ENCODE results near the gene NPSR1.
"Not testable (repeated sequence)": the region's sequence is repeated elsewhere in the genome, so short reads cannot be mapped to it uniquely, and the experiment has no call there.

NPSR1 gene

GRCh38 chr7:34657632-34658268 lies at the start of gene NPSR1:
Gene NPSR1 (plus strand): TSS chr7:34658218. CDS start chr7:34658413, 195 bp downstream.
- no peak for DNase-seq (ENCODE audit: low read depth)

GRCh38 chr7:34612661-34613060 lies 45.4 kb upstream of the NPSR1 start:
- DNase-seq (ENCODE audit: low read depth): peak; percentile 7

- DNase-seq (ENCODE audit: low read depth): no peak
Observed at GRCh38 chr7:34620425-34620824, 37.6 kb upstream of the NPSR1 start.

GRCh38 chr7:34622182-34622581 lies 35.8 kb upstream of the NPSR1 start:
- DNase-seq (ENCODE audit: low read depth): no peak

- DNase-seq (ENCODE audit: low read depth): no peak
Observed at GRCh38 chr7:34622771-34623250, 35.2 kb upstream of the NPSR1 start.

- not testable (repeated sequence) for DNase-seq (ENCODE audit: low read depth)
Observed at GRCh38 chr7:34628618-34629017, 29.4 kb upstream of the NPSR1 start.

GRCh38 chr7:34652809-34653208 lies 5.2 kb upstream of the NPSR1 start:
- no peak for DNase-seq (ENCODE audit: low read depth)

- DNase-seq (ENCODE audit: low read depth): no peak
Observed at GRCh38 chr7:34653787-34654186, 4.2 kb upstream of the NPSR1 start.

GRCh38 chr7:34655384-34655783 lies 2.6 kb upstream of the NPSR1 start:
- DNase-seq (ENCODE audit: low read depth): no peak

GRCh38 chr7:34656041-34656440 lies 2.0 kb upstream of the NPSR1 start:
- no peak for DNase-seq (ENCODE audit: low read depth)

GRCh38 chr7:34659472-34660075 lies 1.6 kb downstream of the NPSR1 start:
- DNase-seq (ENCODE audit: low read depth): no peak

- DNase-seq (ENCODE audit: low read depth): no peak
Observed at GRCh38 chr7:34662058-34662708, 4.2 kb downstream of the NPSR1 start.

GRCh38 chr7:34664755-34665154 lies 6.7 kb downstream of the NPSR1 start:
- DNase-seq (ENCODE audit: low read depth): no peak

- DNase-seq (ENCODE audit: low read depth): peak; percentile 7
Observed at GRCh38 chr7:34672430-34672829, 14.4 kb downstream of the NPSR1 start.

- DNase-seq (ENCODE audit: low read depth): no peak
Observed at GRCh38 chr7:34673066-34673465, 15.0 kb downstream of the NPSR1 start.

GRCh38 chr7:34675749-34676374 lies 17.8 kb downstream of the NPSR1 start:
- DNase-seq (ENCODE audit: low read depth): peak; percentile 30

- no peak for DNase-seq (ENCODE audit: low read depth)
Observed at GRCh38 chr7:34677491-34677890, 19.5 kb downstream of the NPSR1 start.

GRCh38 chr7:34687529-34687928 lies 29.5 kb downstream of the NPSR1 start:
- no peak for DNase-seq (ENCODE audit: low read depth)

GRCh38 chr7:34696415-34696814 lies 38.4 kb downstream of the NPSR1 start:
- no peak for DNase-seq (ENCODE audit: low read depth)

- no peak for DNase-seq (ENCODE audit: low read depth)
Observed at GRCh38 chr7:34709771-34710170, 51.8 kb downstream of the NPSR1 start.

GRCh38 chr7:34718867-34719266 lies 60.8 kb downstream of the NPSR1 start:
- DNase-seq (ENCODE audit: low read depth): no peak

- DNase-seq (ENCODE audit: low read depth): no peak
Observed at GRCh38 chr7:34719636-34720035, 61.6 kb downstream of the NPSR1 start.

GRCh38 chr7:34720289-34720688 lies 62.3 kb downstream of the NPSR1 start:
- no peak for DNase-seq (ENCODE audit: low read depth)

All from EH (cell line).